ENCODE data around the gene DIS3L2. TPM values are rescaled to one million over a fixed set of nuclear protein-coding genes. Genes with fewer than 3 reads are reported as not detected.

Gene DIS3L2
- total and polyA plus RNA-seq, 2 of the 4 experiments (the other 2 are of a cell fraction): 14.7 to 19.2 TPM

GRCh38 chr2:232245111-232245510, 283.6 kb downstream of the DIS3L2 start:
- no peak overlapping the region for H2BK5ac ChIP-seq (ENCODE audit: low read depth, low read length, poor library complexity, severe bottlenecking)
- H3K4ac ChIP-seq (ENCODE audit: low read depth, low read length): no peak overlapping the region
- H3K23ac ChIP-seq (ENCODE audit: low read depth, low read length): no peak overlapping the region
- dilution Hi-C loops (cut with HindIII; ENCODE audit: low sequenced_read_pairs, unreplicated experiment) (no loop called here), in situ Hi-C loops (cut with MboI; ENCODE audit: low sequenced_read_pairs) (no loop called here), intact Hi-C loops (cut with micrococcal nuclease) (no loop called here)
- H3K9me3 ChIP-seq (ENCODE audit: control insufficient read depth, insufficient read depth, low read length): no peaks in the 10 kb centered on the region
- DNase-seq (no peak), ATAC-seq (ENCODE audit: low read depth) (no peak)
- CTCF ChIA-PET: no interaction called here
- TF ChIP-seq POLR2A (IDR thresholded peaks at IDR 0.05; ENCODE audit: low read depth, low read length) (no peak), FOS (IDR thresholded peaks at IDR 0.05; ENCODE audit: low read depth, low read length) (no peak), RCOR1 (IDR thresholded peaks at IDR 0.05; ENCODE audit: insufficient replicate concordance, low read length) (no peak), MAFK (IDR thresholded peaks at IDR 0.05; ENCODE audit: low read depth, low read length) (no peak), ELK1 (IDR thresholded peaks at IDR 0.05; ENCODE audit: borderline replicate concordance, low read depth, low read length) (no peak), NFE2L2 (IDR thresholded peaks at IDR 0.05; ENCODE audit: low read depth, low read length) (no peak), RFX5 (IDR thresholded peaks at IDR 0.05; ENCODE audit: low read depth, low read length) (no peak), BHLHE40 (IDR thresholded peaks at IDR 0.05; ENCODE audit: low read depth, low read length) (no peak), MAZ (IDR thresholded peaks at IDR 0.05; ENCODE audit: borderline replicate concordance, low read depth, low read length) (no peak), RAD21 (IDR thresholded peaks at IDR 0.05; ENCODE audit: low read length) (no peak), MXI1 (IDR thresholded peaks at IDR 0.05; ENCODE audit: borderline replicate concordance, low read depth, low read length) (no peak), SMC3 (IDR thresholded peaks at IDR 0.05; ENCODE audit: low read depth, low read length) (no peak)
- TF ChIP-seq, protein P1, sequence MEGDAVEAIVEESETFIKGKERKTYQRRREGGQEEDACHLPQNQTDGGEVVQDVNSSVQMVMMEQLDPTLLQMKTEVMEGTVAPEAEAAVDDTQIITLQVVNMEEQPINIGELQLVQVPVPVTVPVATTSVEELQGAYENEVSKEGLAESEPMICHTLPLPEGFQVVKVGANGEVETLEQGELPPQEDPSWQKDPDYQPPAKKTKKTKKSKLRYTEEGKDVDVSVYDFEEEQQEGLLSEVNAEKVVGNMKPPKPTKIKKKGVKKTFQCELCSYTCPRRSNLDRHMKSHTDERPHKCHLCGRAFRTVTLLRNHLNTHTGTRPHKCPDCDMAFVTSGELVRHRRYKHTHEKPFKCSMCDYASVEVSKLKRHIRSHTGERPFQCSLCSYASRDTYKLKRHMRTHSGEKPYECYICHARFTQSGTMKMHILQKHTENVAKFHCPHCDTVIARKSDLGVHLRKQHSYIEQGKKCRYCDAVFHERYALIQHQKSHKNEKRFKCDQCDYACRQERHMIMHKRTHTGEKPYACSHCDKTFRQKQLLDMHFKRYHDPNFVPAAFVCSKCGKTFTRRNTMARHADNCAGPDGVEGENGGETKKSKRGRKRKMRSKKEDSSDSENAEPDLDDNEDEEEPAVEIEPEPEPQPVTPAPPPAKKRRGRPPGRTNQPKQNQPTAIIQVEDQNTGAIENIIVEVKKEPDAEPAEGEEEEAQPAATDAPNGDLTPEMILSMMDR (conservative IDR thresholded peaks at IDR 0.05; ENCODE audit: low read depth, low read length): no peak
- H4K5ac ChIP-seq (ENCODE audit: low read depth, low read length): no peak overlapping the region
- no peak overlapping the region for H2BK15ac ChIP-seq (ENCODE audit: low read depth, low read length)
- no peak overlapping the region for H3K14ac ChIP-seq (replicated peaks; ENCODE audit: low read depth, low read length)
- POLR2A ChIA-PET (ENCODE audit: unreplicated experiment): no interaction called here
- no TSS peak for BruUV-seq (replicated peaks)
- no peak overlapping the region for H3K56ac ChIP-seq (ENCODE audit: extremely low read depth, insufficient read depth, low read length)
- no peak overlapping the region for H3K18ac ChIP-seq (ENCODE audit: low read depth, low read length)
- H3K27me3 ChIP-seq (ENCODE audit: control insufficient read depth, insufficient read depth, low read length): no peaks in the 10 kb centered on the region
- peaks cover 3% of the 10 kb centered on the region; the same call in 1 of the 2 replicates for H3K36me3 ChIP-seq (ENCODE audit: control insufficient read depth, insufficient read depth, low read length)
- H2BK120ac ChIP-seq (ENCODE audit: low read depth, low read length): no peak overlapping the region
- H2AK9ac ChIP-seq (replicated peaks; ENCODE audit: low read depth, low read length, poor library complexity): no peak overlapping the region
- H4K20me1 ChIP-seq (ENCODE audit: insufficient read depth, low read length): no peaks in the 10 kb centered on the region
- H3K4me2 ChIP-seq (ENCODE audit: low read depth, low read length): no peak overlapping the region
- H3K9ac ChIP-seq (ENCODE audit: low read depth, low read length): no peak overlapping the region
- no peak overlapping the region for H2AFZ ChIP-seq (replicated peaks; ENCODE audit: low read length, poor library complexity)
- H3K9me1 ChIP-seq (ENCODE audit: insufficient read depth, low read length): peaks cover 5% of the 10 kb centered on the region; the same call in 1 of the 2 replicates
- no peak overlapping the region for H2BK20ac ChIP-seq (ENCODE audit: low read depth, low read length)
- no peak overlapping the region for H2AK5ac ChIP-seq (ENCODE audit: low read depth, low read length)
- no peaks in the 10 kb centered on the region for H3K79me1 ChIP-seq (ENCODE audit: low read depth in 1 of 2, low read length in 2 of 2)
- no peak overlapping the region for H3K27ac ChIP-seq (ENCODE audit: insufficient read depth, low read length)
- H4K8ac ChIP-seq (ENCODE audit: low read depth in 2 of 2, low read length in 2 of 2): no peak overlapping the region
- H3K4me3 ChIP-seq (ENCODE audit: insufficient read depth, low read depth, low read length): no peak overlapping the region
- no peaks in the 10 kb centered on the region for H3K4me1 ChIP-seq (ENCODE audit: control insufficient read depth, insufficient read depth, low read length)
- no peak overlapping the region for H4K91ac ChIP-seq (ENCODE audit: insufficient read depth, low read depth, low read length)
- no CpG with 5 or more reads among the region's 2 CpGs for WGBS, 2 experiments (ENCODE audit: extremely low coverage in 2 of 2, insufficient read length in 1 of 2)
